Measurements from ENCODE around the gene MACF1. TPM values are rescaled to one million over a fixed set of nuclear protein-coding genes. Genes with fewer than 3 reads are reported as not detected.

Gene MACF1
- total RNA-seq, 1 experiment from 2014 or later = 265 TPM

- CTCF ChIA-PET = no interaction called here
- H3K9me3 ChIP-seq (ENCODE audit: low read depth, low read length, poor library complexity, severe bottlenecking) = no peaks in the 10 kb centered on the region
- intact Hi-C loops (cut with micrococcal nuclease; ENCODE audit: unreplicated experiment) = no loop called here
- no peaks in the 10 kb centered on the region for H3K27me3 ChIP-seq (replicated peaks; ENCODE audit: insufficient read depth, low read depth, low read length, poor library complexity)
- no peak overlapping the region for H3K4me3 ChIP-seq (ENCODE audit: low read depth, low read length, poor library complexity, severe bottlenecking)
- no peaks in the 10 kb centered on the region for H3K4me1 ChIP-seq (ENCODE audit: insufficient read depth, low read length, poor library complexity, severe bottlenecking)
- TF ChIP-seq CTCF (conservative IDR thresholded peaks at IDR 0.05; ENCODE audit: low read depth, low read length) = no peak
- TF ChIP-seq EZH2 (IDR thresholded peaks at IDR 0.05; ENCODE audit: borderline replicate concordance, low read depth, low read length, poor library complexity, severe bottlenecking) = no peak
- no peak overlapping the region for H3K27ac ChIP-seq (ENCODE audit: low read depth, low read length, poor library complexity, severe bottlenecking)
- H3K36me3 ChIP-seq (ENCODE audit: insufficient read depth, low read length, poor library complexity, severe bottlenecking) = peaks cover 23% of the 10 kb centered on the region
- no TSS peak for BruUV-seq (replicated peaks)
- DNase-seq (ENCODE audit: low spot score) = no peak
- POLR2A ChIA-PET (ENCODE audit: low non-redundant PET) = no interaction called here
These were observed 101.1 kb downstream of the MACF1 start for GRCh38 chr1:39305555-39305954.

DNA sequence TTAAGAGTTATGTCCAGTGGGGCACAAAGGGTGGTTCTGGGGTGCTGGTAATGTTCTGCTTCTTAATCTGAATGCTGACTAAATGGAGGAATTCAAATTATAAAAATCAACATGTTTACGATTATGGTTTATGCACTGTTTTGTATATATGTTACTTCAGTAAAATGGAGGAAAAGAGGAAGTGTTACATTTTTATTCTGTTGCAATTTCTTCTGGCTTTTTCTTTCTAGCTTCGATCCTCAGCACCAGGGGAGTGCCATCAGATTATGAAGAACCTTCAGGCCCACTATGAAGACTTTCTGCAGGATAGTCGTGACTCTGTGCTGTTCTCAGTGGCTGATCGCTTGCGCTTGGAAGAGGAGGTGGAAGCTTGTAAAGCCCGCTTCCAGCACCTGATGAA is 105.5 kb downstream of the MACF1 start:
- Histone ChIP-seq H3K4me1 (ENCODE audit: insufficient read depth, low read length, poor library complexity, severe bottlenecking) (no peaks in the 10 kb centered on the region), H3K27ac (ENCODE audit: low read depth, low read length, poor library complexity, severe bottlenecking) (no peak overlapping the region), H3K9me3 (ENCODE audit: low read depth, low read length, poor library complexity, severe bottlenecking) (no peaks in the 10 kb centered on the region), H3K27me3 (replicated peaks; ENCODE audit: insufficient read depth, low read depth, low read length, poor library complexity) (no peaks in the 10 kb centered on the region), H3K36me3 (ENCODE audit: insufficient read depth, low read length, poor library complexity, severe bottlenecking) (peaks cover 12% of the 10 kb centered on the region), H3K4me3 (ENCODE audit: low read depth, low read length, poor library complexity, severe bottlenecking) (no peak overlapping the region)
- no peak for DNase-seq (ENCODE audit: low spot score)
- ChIA-PET CTCF (no interaction called here), POLR2A (ENCODE audit: low non-redundant PET) (no interaction called here)
- no TSS peak for BruUV-seq (replicated peaks)
- intact Hi-C loops (cut with micrococcal nuclease; ENCODE audit: unreplicated experiment) = no loop called here
- TF ChIP-seq EZH2 (IDR thresholded peaks at IDR 0.05; ENCODE audit: borderline replicate concordance, low read depth, low read length, poor library complexity, severe bottlenecking) = no peak
- TF ChIP-seq CTCF (conservative IDR thresholded peaks at IDR 0.05; ENCODE audit: low read depth, low read length) = no peak

DNA sequence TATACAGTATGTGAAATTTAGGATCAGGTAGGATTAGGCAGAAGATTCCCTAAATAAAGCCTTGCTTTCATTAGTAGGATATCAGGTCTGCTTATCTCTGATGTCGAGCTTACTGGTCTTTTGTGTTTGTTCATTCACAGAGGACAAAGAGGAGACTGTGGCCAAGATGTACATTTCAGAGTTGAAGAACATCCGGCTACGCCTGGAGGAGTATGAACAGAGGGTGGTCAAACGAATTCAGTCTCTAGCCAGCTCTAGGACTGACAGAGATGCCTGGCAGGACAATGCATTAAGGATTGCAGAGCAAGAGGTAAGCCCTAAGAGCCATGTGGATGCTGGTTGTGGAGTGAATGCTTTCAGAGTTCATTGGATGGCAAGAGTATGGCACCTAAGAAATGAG is 106.2 kb downstream of the MACF1 start:
- H3K9me3 ChIP-seq (ENCODE audit: low read depth, low read length, poor library complexity, severe bottlenecking) = no peaks in the 10 kb centered on the region
- TF ChIP-seq EZH2 (IDR thresholded peaks at IDR 0.05; ENCODE audit: borderline replicate concordance, low read depth, low read length, poor library complexity, severe bottlenecking) = no peak
- intact Hi-C loops (cut with micrococcal nuclease; ENCODE audit: unreplicated experiment) = no loop called here
- no peak for DNase-seq (ENCODE audit: low spot score)
- no TSS peak for BruUV-seq (replicated peaks)
- H3K36me3 ChIP-seq (ENCODE audit: insufficient read depth, low read length, poor library complexity, severe bottlenecking) = peaks cover 13% of the 10 kb centered on the region
- POLR2A ChIA-PET (ENCODE audit: low non-redundant PET) = no interaction called here
- no peaks in the 10 kb centered on the region for H3K27me3 ChIP-seq (replicated peaks; ENCODE audit: insufficient read depth, low read depth, low read length, poor library complexity)
- no peak overlapping the region for H3K4me3 ChIP-seq (ENCODE audit: low read depth, low read length, poor library complexity, severe bottlenecking)
- no peak overlapping the region for H3K27ac ChIP-seq (ENCODE audit: low read depth, low read length, poor library complexity, severe bottlenecking)
- no peaks in the 10 kb centered on the region for H3K4me1 ChIP-seq (ENCODE audit: insufficient read depth, low read length, poor library complexity, severe bottlenecking)
- CTCF ChIA-PET = interaction anchor here (1.2 kb wide), 1 partner anchor 212 kb away, joined by 5 read pairs; no protein-coding TSS in a partner anchor

- ChIA-PET POLR2A (ENCODE audit: low non-redundant PET) (no interaction called here), CTCF (no interaction called here)
- Histone ChIP-seq H3K27me3 (replicated peaks; ENCODE audit: insufficient read depth, low read depth, low read length, poor library complexity) (no peaks in the 10 kb centered on the region), H3K9me3 (ENCODE audit: low read depth, low read length, poor library complexity, severe bottlenecking) (no peaks in the 10 kb centered on the region), H3K27ac (ENCODE audit: low read depth, low read length, poor library complexity, severe bottlenecking) (no peak overlapping the region), H3K4me3 (ENCODE audit: low read depth, low read length, poor library complexity, severe bottlenecking) (no peak overlapping the region), H3K4me1 (ENCODE audit: insufficient read depth, low read length, poor library complexity, severe bottlenecking) (no peaks in the 10 kb centered on the region), H3K36me3 (ENCODE audit: insufficient read depth, low read length, poor library complexity, severe bottlenecking) (peaks cover 47% of the 10 kb centered on the region)
- TF ChIP-seq CTCF (conservative IDR thresholded peaks at IDR 0.05; ENCODE audit: low read depth, low read length) (no peak), EZH2 (IDR thresholded peaks at IDR 0.05; ENCODE audit: borderline replicate concordance, low read depth, low read length, poor library complexity, severe bottlenecking) (no peak)
- intact Hi-C loops (cut with micrococcal nuclease; ENCODE audit: unreplicated experiment) = no loop called here
- no peak for DNase-seq (ENCODE audit: low spot score)
- BruUV-seq (replicated peaks) = no TSS peak
These were observed 112.6 kb downstream of the MACF1 start for GRCh38 chr1:39317111-39317510.

Data from A673 (cell line).